Measurements from ENCODE around the gene ANKRD9.

GRCh38 chr14:102544747-102545460 lies 35.3 kb upstream of the ANKRD9 start:
- TF ChIP-seq CTCF (conservative IDR thresholded peaks at IDR 0.05 in 1 of 2, IDR thresholded peaks at IDR 0.05 in 1 of 2; ENCODE audit: low read depth in 1 of 2, low read length in 2 of 2): no peak
- TF ChIP-seq EZH2 (IDR thresholded peaks at IDR 0.05; ENCODE audit: low read length, missing control alignments): no peak

Measured in fibroblast of lung (primary cell).